Measurements from ENCODE around the gene JMJD8. TPM values are rescaled to one million over a fixed set of nuclear protein-coding genes. Genes with fewer than 3 reads are reported as not detected.

Gene JMJD8
- total RNA-seq, 4 donors from 2014 or later: 72.8 to 156 (median 124) TPM

- Histone ChIP-seq H3K27me3 (no peaks in the 10 kb centered on the region), H3K4me1 (peaks cover 19 to 33% of the 10 kb centered on the region in 2 donors), H3K36me3 (peaks cover 0 to 8% of the 10 kb centered on the region in 2 donors), H3K4me3 (replicated peaks in 1 of 3) (no peak overlapping the region), H3K9me3 (no peaks in the 10 kb centered on the region), H3K27ac (no peak overlapping the region)
- DNase-seq: no peak
- intact Hi-C loops (cut with DNase I): loop anchor here (5.0 kb wide), 1 partner anchor 41 kb away; the partner anchor contains the start of gene RAB40C
- 98% methylated on average over 44 to 62 of the region's 74 CpGs for WGBS, 2 donors
- TF ChIP-seq CTCF (IDR thresholded peaks at IDR 0.05) (no peak), POLR2A (IDR thresholded peaks at IDR 0.05) (no peak)
Measured at GRCh38 chr16:633336-634050, 50.6 kb downstream of the JMJD8 start.

GRCh38 chr16:632486-633335 lies 51.4 kb downstream of the JMJD8 start:
- TF ChIP-seq CTCF (IDR thresholded peaks at IDR 0.05) (no peak), POLR2A (IDR thresholded peaks at IDR 0.05) (no peak)
- Histone ChIP-seq H3K36me3 (peaks cover 0 to 8% of the 10 kb centered on the region in 2 donors), H3K4me3 (replicated peaks in 1 of 3) (no peak overlapping the region), H3K9me3 (no peaks in the 10 kb centered on the region), H3K4me1 (peaks cover 16 to 29% of the 10 kb centered on the region in 2 donors), H3K27me3 (no peaks in the 10 kb centered on the region), H3K27ac (no peak overlapping the region)
- 96 to 100% methylated on average over 12 to 30 of the region's 67 CpGs for WGBS, 2 donors
- no peak for DNase-seq
- intact Hi-C loops (cut with DNase I): loop anchor here (5.0 kb wide), 1 partner anchor 40 kb away; the partner anchor contains the start of gene RAB40C

- WGBS, 2 donors: 59% methylated on average over 9 of the region's 9 CpGs
- intact Hi-C loops (cut with DNase I): loop anchor here (5.0 kb wide), 1 partner anchor 40 kb away; the partner anchor contains the start of gene RAB40C
- peaks cover 11 to 24% of the 10 kb centered on the region in 2 donors for H3K4me1 ChIP-seq
- no peaks in the 10 kb centered on the region for H3K9me3 ChIP-seq
- peaks cover 7 to 8% of the 10 kb centered on the region in 2 donors for H3K36me3 ChIP-seq
- no peak overlapping the region for H3K4me3 ChIP-seq (replicated peaks in 1 of 3)
- no peak for DNase-seq
- no peak for TF ChIP-seq POLR2A (IDR thresholded peaks at IDR 0.05)
- no peak for TF ChIP-seq CTCF (IDR thresholded peaks at IDR 0.05)
- H3K27me3 ChIP-seq: no peaks in the 10 kb centered on the region
- H3K27ac ChIP-seq: no peak overlapping the region
Measured at GRCh38 chr16:631808-632358, 52.3 kb downstream of the JMJD8 start.

Other genes with a start within 250 kb of the JMJD8 start
- 10 to 100 TPM; 19.6 to 42.6 (median 29.0) TPM for gene CAPN15, start 156.6 kb downstream of the JMJD8 start, total RNA-seq
- gene PRR35, start 123.9 kb downstream of the JMJD8 start, total RNA-seq: not detected
- under 1 TPM in 3 of 4 donors, not detected in 1; 0.63 to 0.81 (median 0.67) TPM for gene NHLRC4, start 117.3 kb downstream of the JMJD8 start, total RNA-seq
- gene PIGQ, start 114.4 kb downstream of the JMJD8 start, total RNA-seq: 100 to 1,000 TPM in 3 of 4 donors, 10 to 100 TPM in 1; 69.6 to 125 (median 108) TPM
- gene RAB40C, start 94.3 kb downstream of the JMJD8 start, total RNA-seq: 10 to 100 TPM; 17.7 to 24.4 (median 18.4) TPM
- 1 to 10 TPM in 1 of 4 donors, under 1 TPM in 3; 0.13 to 1.8 (median 0.77) TPM for gene WFIKKN1, start 53.3 kb downstream of the JMJD8 start, total RNA-seq
- 100 to 1,000 TPM in 2 of 4 donors, 10 to 100 TPM in 2; 54.2 to 180 (median 115) TPM for gene METTL26, start 48.0 kb downstream of the JMJD8 start, total RNA-seq
- gene MCRIP2, start 42.5 kb downstream of the JMJD8 start, total RNA-seq: 100 to 1,000 TPM in 1 of 4 donors, 10 to 100 TPM in 3; 61.3 to 124 (median 69.1) TPM
- gene WDR90, start 35.0 kb downstream of the JMJD8 start, total RNA-seq: 10 to 100 TPM; 23.6 to 56.0 (median 34.3) TPM
- gene RHOT2, start 16.2 kb downstream of the JMJD8 start, total RNA-seq: 10 to 100 TPM; 49.7 to 81.8 (median 57.6) TPM
- under 1 TPM in 3 of 4 donors, not detected in 1; 0.27 to 0.63 (median 0.56) TPM for gene RHBDL1, start 8.7 kb downstream of the JMJD8 start, total RNA-seq
- gene STUB1, start 3.9 kb downstream of the JMJD8 start, total RNA-seq: 100 to 1,000 TPM; 134 to 206 (median 162) TPM
- gene WDR24, start 6.1 kb upstream of the JMJD8 start, total RNA-seq: 10 to 100 TPM; 13.3 to 20.1 (median 17.6) TPM
- gene FBXL16, start 21.5 kb upstream of the JMJD8 start, total RNA-seq: 1 to 10 TPM; 5.8 to 7.5 (median 6.9) TPM
- 100 to 1,000 TPM in 1 of 4 donors, 10 to 100 TPM in 3; 51.0 to 109 (median 57.0) TPM for gene METRN, start 30.8 kb upstream of the JMJD8 start, total RNA-seq
- 100 to 1,000 TPM in 1 of 4 donors, 10 to 100 TPM in 3; 56.4 to 109 (median 63.8) TPM for gene ANTKMT, start 36.8 kb upstream of the JMJD8 start, total RNA-seq
- under 1 TPM in 1 of 4 donors, not detected in 3; 0.27 TPM for gene CCDC78, start 42.1 kb upstream of the JMJD8 start, total RNA-seq
- gene HAGHL, start 42.8 kb upstream of the JMJD8 start, total RNA-seq: 1 to 10 TPM in 3 of 4 donors, not detected in 1; 3.8 to 8.7 (median 5.1) TPM
- gene CIAO3, start 56.7 kb upstream of the JMJD8 start, total RNA-seq: 10 to 100 TPM; 38.7 to 53.8 (median 44.6) TPM
- gene MSLN, start 76.4 kb upstream of the JMJD8 start, total RNA-seq: not detected
- gene RPUSD1, start 104.0 kb upstream of the JMJD8 start, total RNA-seq: 10 to 100 TPM; 14.1 to 27.9 (median 20.8) TPM
- gene CHTF18, start 104.3 kb upstream of the JMJD8 start, total RNA-seq: 10 to 100 TPM; 10.1 to 14.6 (median 11.7) TPM
- not detected for gene GNG13, start 116.4 kb upstream of the JMJD8 start, total RNA-seq

Measured in thyroid gland (tissue), 4 donors.